Keratinocyte (primary cell): ENCODE results near the gene RAMP1. TPM values are rescaled to one million over a fixed set of nuclear protein-coding genes. Genes with fewer than 3 reads are reported as not detected.

Source experiments
- DNase-seq: peaks from one replicate; pipeline ENCODE4 v3.0.0-alpha.2; 2011; ENCODE audit warnings: low read depth, missing footprints, low spot score
- FAIRE-seq: peaks from 2 replicates; lab custom pipeline; 2011; peaks lifted over from hg19 to GRCh38; lab: Jason Lieb, UNC
- H2AFZ ChIP-seq: 2 replicates; pipeline ENCODE4 v1.6.0; 2012; ENCODE audit warnings: low read length, control low read depth, inconsistent platforms; ENCODE audit not compliant: control insufficient read depth
- H3K27ac ChIP-seq: 2 replicates; pipeline ENCODE4 v1.5.1; 2011; ENCODE audit warnings: low read length; ENCODE audit not compliant: control insufficient read depth, insufficient read depth
- H3K27me3 ChIP-seq: 3 replicates; pipeline ENCODE4 v1.6.0; 2011; ENCODE audit warnings: low read length; ENCODE audit not compliant: control insufficient read depth, insufficient read depth; ENCODE audit errors: extremely low read depth
- H3K36me3 ChIP-seq, 2 experiments: 2 replicates in 1 of 2; 3 replicates in 1 of 2; pipeline ENCODE4 v1.5.1; 2011; ENCODE audit warnings: low read length in 2 of 2, mild to moderate bottlenecking in 1 of 2; ENCODE audit not compliant: control insufficient read depth in 2 of 2, insufficient read depth in 2 of 2; ENCODE audit errors: extremely low read depth in 1 of 2
- H3K4me1 ChIP-seq: 3 replicates; pipeline ENCODE4 v1.5.1; 2011; ENCODE audit warnings: low read length; ENCODE audit not compliant: control insufficient read depth, insufficient read depth; ENCODE audit errors: extremely low read depth
- H3K4me2 ChIP-seq: 3 replicates; pipeline ENCODE4 v1.6.0; 2011; ENCODE audit warnings: low read depth, low read length; ENCODE audit not compliant: control insufficient read depth, insufficient read depth; ENCODE audit errors: extremely low read depth
- H3K4me3 ChIP-seq, 3 experiments: fragments of 200-600 bp in 1 of 3; sonication (generic) in 1 of 3; 2 replicates in 2 of 3; 3 replicates in 1 of 3; pipeline ENCODE4 v1.5.1; 2011 to 2016; ENCODE audit warnings: low read length in 3 of 3, mild to moderate bottlenecking in 3 of 3, control low read depth in 2 of 3, inconsistent platforms in 1 of 3, low read depth in 1 of 3, mixed read lengths in 1 of 3, mixed run types in 1 of 3, moderate library complexity in 1 of 3; ENCODE audit not compliant: control insufficient read depth in 2 of 3, insufficient read depth in 2 of 3; ENCODE audit errors: extremely low read depth in 1 of 3
- H3K79me2 ChIP-seq: 2 replicates; pipeline ENCODE4 v1.6.0; 2012; ENCODE audit warnings: low read length; ENCODE audit not compliant: control insufficient read depth, insufficient read depth
- H3K9ac ChIP-seq: 3 replicates; pipeline ENCODE4 v1.6.0; 2011; ENCODE audit warnings: low read length; ENCODE audit not compliant: control insufficient read depth, insufficient read depth; ENCODE audit errors: extremely low read depth
- H3K9me1 ChIP-seq: 3 replicates; pipeline ENCODE4 v1.6.0; 2011; ENCODE audit warnings: low read length; ENCODE audit not compliant: control insufficient read depth, insufficient read depth; ENCODE audit errors: extremely low read depth
- H3K9me3 ChIP-seq: 2 replicates; pipeline ENCODE4 v1.5.1; 2012; ENCODE audit warnings: low read depth, low read length; ENCODE audit not compliant: control insufficient read depth
- H4K20me1 ChIP-seq: 3 replicates; pipeline ENCODE4 v1.6.0; 2011; ENCODE audit warnings: low read length; ENCODE audit not compliant: control insufficient read depth, insufficient read depth; ENCODE audit errors: extremely low read depth
- EZH2 ChIP-seq: IDR thresholded peaks from one replicate; pipeline ENCODE4 v1.6.1; 2012; ENCODE audit warnings: inconsistent platforms, mild to moderate bottlenecking, low read length, moderate library complexity
- dilution Hi-C: fragments of 300-500 bp; cut with MboI; formaldehyde crosslinking; loops from one replicate; pipeline ENCODE4 v1.7.0; 2020; ENCODE audit warnings: low sequenced_read_pairs; ENCODE audit not compliant: extremely low pct_ligation_motif_present
- polyA plus RNA-seq, 5 experiments: library from polyadenylated mRNA; depleted of rRNA in 3 of 5; stranded (reverse) in 3 of 5; stranded (forward) in 1 of 5; unstranded in 1 of 5; fragments of >200 nt; gene quantifications; 1 replicate in 1 of 5; 2 replicates in 3 of 5; 3 replicates in 1 of 5; pipeline versions ENCODE4 v1.2.1 to v1.2.3, GENCODE V29; 2011 to 2012; ENCODE audit warnings: missing spikeins in 2 of 5, low read depth in 1 of 5, low replicate concordance in 1 of 5
- TF ChIP-seq, protein P1 (sequence below), 3 experiments: IDR thresholded peaks in 1 of 3; conservative IDR thresholded peaks in 1 of 3; optimal IDR thresholded peaks in 1 of 3; 2 replicates in 2 of 3; 3 replicates in 1 of 3; pipeline versions ENCODE3 to v1.5.1; 2011; ENCODE audit warnings: low read length in 3 of 3, mild to moderate bottlenecking in 3 of 3, moderate library complexity in 2 of 3, control low read depth in 1 of 3, inconsistent platforms in 1 of 3; ENCODE audit not compliant: insufficient read depth in 2 of 3; ENCODE audit errors: extremely low read depth in 1 of 3

The RAMP1 gene
- polyA plus RNA-seq, 1 donor (not counting 4 experiments of a cell fraction or from before 2014, with no cell fraction given): 0.69 TPM

DNA sequence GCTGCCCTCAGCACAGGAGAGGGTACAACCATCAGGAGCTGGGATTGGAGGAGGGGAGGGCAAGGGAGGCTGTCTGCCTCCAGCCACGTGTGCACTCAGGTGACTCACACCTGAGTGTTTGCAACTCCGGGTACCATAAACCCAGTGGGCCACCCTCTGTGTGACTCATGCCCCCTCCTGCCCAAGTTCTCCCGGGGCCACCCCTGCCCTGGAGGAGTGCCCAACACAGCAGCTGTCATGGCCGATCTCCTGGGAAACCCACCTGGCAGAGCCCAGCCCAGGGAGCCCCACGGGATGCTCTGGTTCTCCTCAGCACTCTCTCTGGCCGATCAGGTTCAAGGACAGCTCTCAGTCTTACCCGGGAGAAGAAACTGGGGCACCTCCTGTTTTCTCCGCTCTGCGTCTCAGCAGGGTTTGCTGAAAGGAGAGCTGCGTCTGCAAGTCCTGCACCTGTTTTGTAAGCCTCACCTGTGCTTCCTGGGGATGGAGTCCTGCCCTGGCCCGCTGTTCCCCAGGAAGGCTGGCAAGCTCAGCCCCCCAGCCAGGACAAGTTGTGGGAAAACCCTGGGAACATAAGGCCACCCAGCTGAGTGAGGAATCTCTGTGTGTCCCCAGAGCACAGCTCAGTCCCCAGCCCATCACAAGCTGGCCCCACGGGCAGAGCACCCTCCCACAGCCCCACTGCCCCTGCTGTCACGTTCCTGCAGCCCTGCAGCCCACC, 63.4 kb downstream of the RAMP1 start:
- Histone ChIP-seq H3K36me3 (no peaks in the 10 kb centered on the region), H2AFZ (peak overlapping the region; percentile 29), H3K4me2 (peak overlapping the region; percentile 72), H3K79me2 (no peaks in the 10 kb centered on the region), H3K4me1 (peaks cover 12% of the 10 kb centered on the region), H3K27ac (no peak overlapping the region), H4K20me1 (no peaks in the 10 kb centered on the region), H3K4me3 (peak overlapping the region in 2 of 3 experiments; percentile 12 to 15), H3K9ac (peak overlapping the region; percentile 36), H3K27me3 (no peaks in the 10 kb centered on the region), H3K9me3 (no peaks in the 10 kb centered on the region), H3K9me1 (peaks cover 2% of the 10 kb centered on the region)
- no peak for TF ChIP-seq EZH2
- DNase-seq (peak; percentile 53), FAIRE-seq (peak; percentile 97)
- dilution Hi-C loops: no loop called here

DNA sequence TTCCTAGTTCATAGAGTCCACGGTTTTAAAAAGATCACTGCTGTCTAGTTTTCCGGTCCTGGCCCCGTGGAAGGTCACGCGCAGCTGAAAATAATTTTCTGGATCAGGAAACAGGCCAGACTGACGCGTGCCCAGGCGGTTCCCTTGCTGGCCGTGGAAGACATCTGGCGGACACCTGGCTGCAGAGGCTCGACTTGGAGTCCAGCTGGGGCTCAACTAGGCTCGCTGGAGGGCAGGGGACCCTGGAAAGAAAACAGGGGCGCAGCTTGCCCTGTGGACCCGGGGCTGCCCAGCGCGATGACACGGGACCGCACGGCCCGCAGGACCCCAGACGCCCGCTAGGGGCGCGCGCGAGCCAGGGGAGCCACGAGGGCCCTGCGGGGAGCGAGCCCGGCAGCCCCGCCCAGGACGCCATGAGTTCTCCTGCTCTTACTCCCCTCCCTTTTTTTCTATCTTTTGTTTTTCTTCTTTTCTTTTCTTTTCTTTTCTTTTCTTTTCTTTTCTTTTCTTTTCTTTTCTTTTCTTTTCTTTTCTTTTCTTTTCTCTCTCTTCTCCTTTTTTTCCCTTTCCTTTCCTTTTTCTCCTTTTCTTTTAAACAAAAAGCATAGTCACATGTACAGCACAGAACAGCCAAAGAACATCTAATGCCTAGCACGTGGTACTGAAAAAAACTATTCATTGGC, 64.2 kb downstream of the RAMP1 start:
- Histone ChIP-seq H3K4me3 (peak overlapping the region in 2 of 3 experiments; percentile 12 to 15), H3K27me3 (no peaks in the 10 kb centered on the region), H3K4me1 (peaks cover 12% of the 10 kb centered on the region), H3K79me2 (no peaks in the 10 kb centered on the region), H3K27ac (no peak overlapping the region), H3K9ac (peak overlapping the region; percentile 36), H3K9me3 (no peaks in the 10 kb centered on the region), H3K36me3 (no peaks in the 10 kb centered on the region), H3K4me2 (peak overlapping the region; percentile 72), H2AFZ (peak overlapping the region; percentile 81), H3K9me1 (peaks cover 2% of the 10 kb centered on the region), H4K20me1 (no peaks in the 10 kb centered on the region)
- no peak for TF ChIP-seq EZH2
- TF ChIP-seq, protein P1, sequence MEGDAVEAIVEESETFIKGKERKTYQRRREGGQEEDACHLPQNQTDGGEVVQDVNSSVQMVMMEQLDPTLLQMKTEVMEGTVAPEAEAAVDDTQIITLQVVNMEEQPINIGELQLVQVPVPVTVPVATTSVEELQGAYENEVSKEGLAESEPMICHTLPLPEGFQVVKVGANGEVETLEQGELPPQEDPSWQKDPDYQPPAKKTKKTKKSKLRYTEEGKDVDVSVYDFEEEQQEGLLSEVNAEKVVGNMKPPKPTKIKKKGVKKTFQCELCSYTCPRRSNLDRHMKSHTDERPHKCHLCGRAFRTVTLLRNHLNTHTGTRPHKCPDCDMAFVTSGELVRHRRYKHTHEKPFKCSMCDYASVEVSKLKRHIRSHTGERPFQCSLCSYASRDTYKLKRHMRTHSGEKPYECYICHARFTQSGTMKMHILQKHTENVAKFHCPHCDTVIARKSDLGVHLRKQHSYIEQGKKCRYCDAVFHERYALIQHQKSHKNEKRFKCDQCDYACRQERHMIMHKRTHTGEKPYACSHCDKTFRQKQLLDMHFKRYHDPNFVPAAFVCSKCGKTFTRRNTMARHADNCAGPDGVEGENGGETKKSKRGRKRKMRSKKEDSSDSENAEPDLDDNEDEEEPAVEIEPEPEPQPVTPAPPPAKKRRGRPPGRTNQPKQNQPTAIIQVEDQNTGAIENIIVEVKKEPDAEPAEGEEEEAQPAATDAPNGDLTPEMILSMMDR (optimal IDR thresholded peaks at IDR 0.05 in 1 of 3, IDR thresholded peaks at IDR 0.05 in 1 of 3, conservative IDR thresholded peaks at IDR 0.05 in 1 of 3; ENCODE audit: extremely low read depth in 1 of 3, insufficient read depth in 2 of 3, low read length in 3 of 3): peak; percentile 80 to 91 (median 81)
- DNase-seq (no peak), FAIRE-seq (no peak)
- dilution Hi-C loops: no loop called here
